ENCODE measurements around the gene ZBTB20. TPM values are rescaled to one million over a fixed set of nuclear protein-coding genes. Genes with fewer than 3 reads are reported as not detected.

ZBTB20 gene
- polyA plus RNA-seq, 3 donors, result 1.3 to 3.2 (median 2.0) TPM

- no peak overlapping the region for H3K4me2 ChIP-seq (replicated peaks; ENCODE audit: extremely low read depth, low read length, poor library complexity, severe bottlenecking)
- H3K4me3 Mint-ChIP-seq, result no peak overlapping the region
- H3K4me1 Mint-ChIP-seq, result no peaks in the 10 kb centered on the region
- TF ChIP-seq CTCF (IDR thresholded peaks at IDR 0.05), result no peak
- no peaks in the 10 kb centered on the region for H3K36me3 Mint-ChIP-seq
- DNase-seq, result no peak
- no peaks in the 10 kb centered on the region for H3K9me3 ChIP-seq (replicated peaks in 1 of 2; ENCODE audit: control insufficient read depth in 1 of 2, insufficient read depth in 1 of 2, low read length in 2 of 2)
- H3K27me3 ChIP-seq (ENCODE audit: control insufficient read depth in 2 of 2, insufficient read depth in 2 of 2, low read length in 2 of 2), result no peaks in the 10 kb centered on the region
- intact Hi-C loops (cut with micrococcal nuclease), result no loop called here
- H3K4me1 ChIP-seq (ENCODE audit: control insufficient read depth in 1 of 2, insufficient read depth in 2 of 2, low read length in 2 of 2), result no peaks in the 10 kb centered on the region
- H3K27me3 Mint-ChIP-seq (ENCODE audit: low read depth in 3 of 3), result peaks cover 0 to 1% (median 0%) of the 10 kb centered on the region in 3 donors
- H2AFZ ChIP-seq (ENCODE audit: insufficient read depth, low read depth, low read length, poor library complexity, severe bottlenecking), result no peak overlapping the region
- H3K27ac ChIP-seq (ENCODE audit: low read depth in 1 of 2, low read length in 2 of 2), result no peak overlapping the region
- H3K36me3 ChIP-seq (replicated peaks in 1 of 2; ENCODE audit: control insufficient read depth in 1 of 2, insufficient read depth in 2 of 2, low read length in 2 of 2), result no peaks in the 10 kb centered on the region
- no peak overlapping the region for H3K9ac ChIP-seq (ENCODE audit: insufficient read depth, low read length, poor library complexity, severe bottlenecking)
- no peaks in the 10 kb centered on the region for H4K20me1 ChIP-seq (ENCODE audit: insufficient read depth, low read length)
- peaks cover 0 to 3% (median 0%) of the 10 kb centered on the region in 7 donors for H3K9me3 Mint-ChIP-seq
- no peaks in the 10 kb centered on the region for H3K79me2 ChIP-seq (ENCODE audit: insufficient read depth, low read length)
- H3K27ac Mint-ChIP-seq, result no peak overlapping the region
- no CpG with 5 or more reads among the region's 4 CpGs for WGBS (ENCODE audit: insufficient coverage)
- no peak overlapping the region for H3K4me3 ChIP-seq (replicated peaks in 1 of 3; ENCODE audit: low read depth in 2 of 3, low read length in 3 of 3)
Observed at GRCh38 chr3:114858329-114858728, 288.8 kb downstream of the ZBTB20 start.

GRCh38 chr3:114857299-114857701 lies 289.8 kb downstream of the ZBTB20 start:
- Histone ChIP-seq H3K27ac (ENCODE audit: low read depth in 1 of 2, low read length in 2 of 2) (no peak overlapping the region), H3K4me2 (replicated peaks; ENCODE audit: extremely low read depth, low read length, poor library complexity, severe bottlenecking) (no peak overlapping the region), H2AFZ (ENCODE audit: insufficient read depth, low read depth, low read length, poor library complexity, severe bottlenecking) (no peak overlapping the region), H3K79me2 (ENCODE audit: insufficient read depth, low read length) (no peaks in the 10 kb centered on the region), H3K9me3 (replicated peaks in 1 of 2; ENCODE audit: control insufficient read depth in 1 of 2, insufficient read depth in 1 of 2, low read length in 2 of 2) (no peaks in the 10 kb centered on the region), H3K36me3 (replicated peaks in 1 of 2; ENCODE audit: control insufficient read depth in 1 of 2, insufficient read depth in 2 of 2, low read length in 2 of 2) (no peaks in the 10 kb centered on the region), H3K4me3 (replicated peaks in 1 of 3; ENCODE audit: low read depth in 2 of 3, low read length in 3 of 3) (no peak overlapping the region), H3K9ac (ENCODE audit: insufficient read depth, low read length, poor library complexity, severe bottlenecking) (no peak overlapping the region), H3K4me1 (ENCODE audit: control insufficient read depth in 1 of 2, insufficient read depth in 2 of 2, low read length in 2 of 2) (no peaks in the 10 kb centered on the region), H4K20me1 (ENCODE audit: insufficient read depth, low read length) (no peaks in the 10 kb centered on the region), H3K27me3 (ENCODE audit: control insufficient read depth in 2 of 2, insufficient read depth in 2 of 2, low read length in 2 of 2) (no peaks in the 10 kb centered on the region)
- Mint-ChIP-seq H3K4me1 (no peaks in the 10 kb centered on the region), H3K9me3 (peaks cover 0 to 3% (median 0%) of the 10 kb centered on the region in 7 donors), H3K27me3 (ENCODE audit: low read depth in 3 of 3) (peaks cover 0 to 1% (median 0%) of the 10 kb centered on the region in 3 donors), H3K27ac (no peak overlapping the region), H3K4me3 (no peak overlapping the region), H3K36me3 (no peaks in the 10 kb centered on the region)
- intact Hi-C loops (cut with micrococcal nuclease), result no loop called here
- no CpG with 5 or more reads among the region's 6 CpGs for WGBS (ENCODE audit: insufficient coverage)
- no peak for DNase-seq
- no peak for TF ChIP-seq CTCF (IDR thresholded peaks at IDR 0.05)

All from CD14-positive monocyte (primary cell).